ENCODE measurements around the gene RNF130.

RNF130 gene

GRCh38 chr5:179927824-179928223, 143.7 kb downstream of the RNF130 start:
- H3K4me3 ChIP-seq (ENCODE audit: low read depth, low read length, poor library complexity, severe bottlenecking) = no peak overlapping the region

GRCh38 chr5:179926657-179927056, 144.9 kb downstream of the RNF130 start:
- Histone ChIP-seq H3K9me3 (ENCODE audit: low read length) (no peaks in the 10 kb centered on the region), H3K4me1 (ENCODE audit: insufficient read depth, low read length, severe bottlenecking) (peaks cover 11% of the 10 kb centered on the region), H3K36me3 (ENCODE audit: insufficient read depth, low read length) (no peaks in the 10 kb centered on the region), H3K9me2 (ENCODE audit: low read depth, low read length) (no peaks in the 10 kb centered on the region), H3K27ac (ENCODE audit: low read depth, low read length, poor library complexity, severe bottlenecking) (no peak overlapping the region), H2AFZ (ENCODE audit: low read length) (0 out of 2 replicates have a peak overlapping the region, but pooled peaks have one; percentile 35), H3F3A (ENCODE audit: insufficient read depth, low read length) (no peaks in the 10 kb centered on the region), H4K20me1 (ENCODE audit: insufficient read depth, low read length) (no peaks in the 10 kb centered on the region), H3K9ac (ENCODE audit: low read length) (no peak overlapping the region), H3K4me2 (ENCODE audit: low read length) (no peak overlapping the region), H3K79me2 (ENCODE audit: insufficient read depth, low read length) (no peaks in the 10 kb centered on the region), H3K4me3 (ENCODE audit: low read depth, low read length, poor library complexity, severe bottlenecking) (no peak overlapping the region), H3K27me3 (ENCODE audit: insufficient read depth, low read length) (no peaks in the 10 kb centered on the region)
- no peak for TF ChIP-seq EZH2 (IDR thresholded peaks at IDR 0.05; ENCODE audit: borderline replicate concordance, low read length)
- TF ChIP-seq, protein P1, sequence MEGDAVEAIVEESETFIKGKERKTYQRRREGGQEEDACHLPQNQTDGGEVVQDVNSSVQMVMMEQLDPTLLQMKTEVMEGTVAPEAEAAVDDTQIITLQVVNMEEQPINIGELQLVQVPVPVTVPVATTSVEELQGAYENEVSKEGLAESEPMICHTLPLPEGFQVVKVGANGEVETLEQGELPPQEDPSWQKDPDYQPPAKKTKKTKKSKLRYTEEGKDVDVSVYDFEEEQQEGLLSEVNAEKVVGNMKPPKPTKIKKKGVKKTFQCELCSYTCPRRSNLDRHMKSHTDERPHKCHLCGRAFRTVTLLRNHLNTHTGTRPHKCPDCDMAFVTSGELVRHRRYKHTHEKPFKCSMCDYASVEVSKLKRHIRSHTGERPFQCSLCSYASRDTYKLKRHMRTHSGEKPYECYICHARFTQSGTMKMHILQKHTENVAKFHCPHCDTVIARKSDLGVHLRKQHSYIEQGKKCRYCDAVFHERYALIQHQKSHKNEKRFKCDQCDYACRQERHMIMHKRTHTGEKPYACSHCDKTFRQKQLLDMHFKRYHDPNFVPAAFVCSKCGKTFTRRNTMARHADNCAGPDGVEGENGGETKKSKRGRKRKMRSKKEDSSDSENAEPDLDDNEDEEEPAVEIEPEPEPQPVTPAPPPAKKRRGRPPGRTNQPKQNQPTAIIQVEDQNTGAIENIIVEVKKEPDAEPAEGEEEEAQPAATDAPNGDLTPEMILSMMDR (IDR thresholded peaks at IDR 0.05; ENCODE audit: low read length) = no peak

More at GRCh38 chr5:179927824-179928223, 143.7 kb downstream of the RNF130 start:
- no peak overlapping the region for H3K4me2 ChIP-seq (ENCODE audit: low read length)
- peaks cover 10% of the 10 kb centered on the region for H3K4me1 ChIP-seq (ENCODE audit: insufficient read depth, low read length, severe bottlenecking)
- no peaks in the 10 kb centered on the region for H4K20me1 ChIP-seq (ENCODE audit: insufficient read depth, low read length)
- no peaks in the 10 kb centered on the region for H3F3A ChIP-seq (ENCODE audit: insufficient read depth, low read length)
- no peaks in the 10 kb centered on the region for H3K36me3 ChIP-seq (ENCODE audit: insufficient read depth, low read length)
- H2AFZ ChIP-seq (ENCODE audit: low read length) = no peak overlapping the region
- H3K9me3 ChIP-seq (ENCODE audit: low read length) = no peaks in the 10 kb centered on the region
- no peaks in the 10 kb centered on the region for H3K9me2 ChIP-seq (ENCODE audit: low read depth, low read length)
- no peak overlapping the region for H3K27ac ChIP-seq (ENCODE audit: low read depth, low read length, poor library complexity, severe bottlenecking)
- no peaks in the 10 kb centered on the region for H3K79me2 ChIP-seq (ENCODE audit: insufficient read depth, low read length)
- H3K27me3 ChIP-seq (ENCODE audit: insufficient read depth, low read length) = no peaks in the 10 kb centered on the region
- no peak overlapping the region for H3K9ac ChIP-seq (ENCODE audit: low read length)
- TF ChIP-seq EZH2 (IDR thresholded peaks at IDR 0.05; ENCODE audit: borderline replicate concordance, low read length) = no peak
- TF ChIP-seq, protein P1 (IDR thresholded peaks at IDR 0.05; ENCODE audit: low read length) = no peak

GRCh38 chr5:179923436-179923835, 148.1 kb downstream of the RNF130 start:
- no peaks in the 10 kb centered on the region for H3K36me3 ChIP-seq (ENCODE audit: insufficient read depth, low read length)
- H3F3A ChIP-seq (ENCODE audit: insufficient read depth, low read length) = no peaks in the 10 kb centered on the region
- H3K27ac ChIP-seq (ENCODE audit: low read depth, low read length, poor library complexity, severe bottlenecking) = no peak overlapping the region
- no peaks in the 10 kb centered on the region for H3K9me2 ChIP-seq (ENCODE audit: low read depth, low read length)
- peaks cover 25% of the 10 kb centered on the region for H3K4me1 ChIP-seq (ENCODE audit: insufficient read depth, low read length, severe bottlenecking)
- H4K20me1 ChIP-seq (ENCODE audit: insufficient read depth, low read length) = no peaks in the 10 kb centered on the region
- peak overlapping the region; percentile 16; the same call in 1 of the 2 replicates for H3K4me2 ChIP-seq (ENCODE audit: low read length)
- H3K9me3 ChIP-seq (ENCODE audit: low read length) = no peaks in the 10 kb centered on the region
- H3K27me3 ChIP-seq (ENCODE audit: insufficient read depth, low read length) = no peaks in the 10 kb centered on the region
- peak overlapping the region; percentile 8; the same call in 1 of the 2 replicates for H2AFZ ChIP-seq (ENCODE audit: low read length)
- TF ChIP-seq EZH2 (IDR thresholded peaks at IDR 0.05; ENCODE audit: borderline replicate concordance, low read length) = no peak
- TF ChIP-seq, protein P1 (IDR thresholded peaks at IDR 0.05; ENCODE audit: low read length) = no peak
- H3K79me2 ChIP-seq (ENCODE audit: insufficient read depth, low read length) = no peaks in the 10 kb centered on the region
- no peak overlapping the region for H3K9ac ChIP-seq (ENCODE audit: low read length)
- H3K4me3 ChIP-seq (ENCODE audit: low read depth, low read length, poor library complexity, severe bottlenecking) = no peak overlapping the region

Data from OCI-LY1 (cell line).